ENCODE measurements around the gene HERPUD2. TPM values are rescaled to one million over a fixed set of nuclear protein-coding genes. Genes with fewer than 3 reads are reported as not detected.

HERPUD2 gene
- total and polyA plus RNA-seq, 2 of the 4 experiments (the other 2 are of a cell fraction) = 22.2 to 27.2 TPM

- H3K9me1 ChIP-seq (ENCODE audit: insufficient read depth, low read length) = no peaks in the 10 kb centered on the region
- H3K27me3 ChIP-seq (ENCODE audit: control insufficient read depth, insufficient read depth, low read length) = no peaks in the 10 kb centered on the region; the same call in 1 of the 2 replicates
- ChIA-PET CTCF (interaction anchor here (0.9 kb wide), 1 partner anchor 47 kb away, joined by 4 read pairs; no protein-coding TSS in a partner anchor), POLR2A (ENCODE audit: unreplicated experiment) (no interaction called here)
- H4K91ac ChIP-seq (ENCODE audit: insufficient read depth, low read depth, low read length) = no peak overlapping the region
- 0 out of 2 replicates have a peak, but pooled peaks cover 2% of the 10 kb centered on the region for H3K9me3 ChIP-seq (ENCODE audit: control insufficient read depth, insufficient read depth, low read length)
- no TSS peak for BruUV-seq (replicated peaks)
- H2BK15ac ChIP-seq (ENCODE audit: low read depth, low read length) = no peak overlapping the region
- H3K4me3 ChIP-seq (ENCODE audit: insufficient read depth, low read depth, low read length) = no peak overlapping the region
- DNase-seq (no peak), ATAC-seq (ENCODE audit: low read depth) (no peak; the same call in 1 of the 2 replicates)
- H3K4me1 ChIP-seq (ENCODE audit: control insufficient read depth, insufficient read depth, low read length) = peaks cover 2% of the 10 kb centered on the region; the same call in 1 of the 2 replicates
- H4K8ac ChIP-seq (ENCODE audit: low read depth in 2 of 2, low read length in 2 of 2) = no peak overlapping the region
- no peak for TF ChIP-seq BHLHE40 (IDR thresholded peaks at IDR 0.05; ENCODE audit: low read depth, low read length)
- no peak for TF ChIP-seq USF2 (IDR thresholded peaks at IDR 0.05; ENCODE audit: low read depth, low read length)
- TF ChIP-seq CEBPB (IDR thresholded peaks at IDR 0.05; ENCODE audit: low read depth, low read length) = no peak
- no peak for TF ChIP-seq ELK1 (IDR thresholded peaks at IDR 0.05; ENCODE audit: borderline replicate concordance, low read depth, low read length)
- no peak for TF ChIP-seq MAZ (IDR thresholded peaks at IDR 0.05; ENCODE audit: borderline replicate concordance, low read depth, low read length)
- TF ChIP-seq RCOR1 (IDR thresholded peaks at IDR 0.05; ENCODE audit: insufficient replicate concordance, low read length) = no peak
- no peak for TF ChIP-seq MXI1 (IDR thresholded peaks at IDR 0.05; ENCODE audit: borderline replicate concordance, low read depth, low read length)
- TF ChIP-seq NFE2L2 (IDR thresholded peaks at IDR 0.05; ENCODE audit: low read depth, low read length) = no peak
- TF ChIP-seq FOS (IDR thresholded peaks at IDR 0.05; ENCODE audit: low read depth, low read length) = no peak
- no peak for TF ChIP-seq RFX5 (IDR thresholded peaks at IDR 0.05; ENCODE audit: low read depth, low read length)
- TF ChIP-seq CHD1 (IDR thresholded peaks at IDR 0.05; ENCODE audit: low read depth, low read length) = no peak
- no peak for TF ChIP-seq CTCF (conservative IDR thresholded peaks at IDR 0.05; ENCODE audit: low read depth, low read length)
- TF ChIP-seq POLR2A (IDR thresholded peaks at IDR 0.05; ENCODE audit: low read depth, low read length) = no peak
- TF ChIP-seq MAFK (IDR thresholded peaks at IDR 0.05; ENCODE audit: low read depth, low read length) = no peak
- no peak for TF ChIP-seq SMC3 (IDR thresholded peaks at IDR 0.05; ENCODE audit: low read depth, low read length)
- no peak for TF ChIP-seq RAD21 (IDR thresholded peaks at IDR 0.05; ENCODE audit: low read length)
- H3K4ac ChIP-seq (ENCODE audit: low read depth, low read length) = no peak overlapping the region; the same call in 1 of the 2 replicates
- H3K14ac ChIP-seq (replicated peaks; ENCODE audit: low read depth, low read length) = no peak overlapping the region
- 20% methylated on average over 2 of the region's 2 CpGs; no CpG with 5 or more reads in 1 of the 2 experiments for WGBS, 2 experiments (ENCODE audit: extremely low coverage in 2 of 2, insufficient read length in 1 of 2)
- intact Hi-C loops (cut with micrococcal nuclease) = no loop called here
- no peaks in the 10 kb centered on the region for H3K36me3 ChIP-seq (ENCODE audit: control insufficient read depth, insufficient read depth, low read length)
- no peak overlapping the region for H3K23ac ChIP-seq (ENCODE audit: low read depth, low read length)
- no peak overlapping the region for H3K56ac ChIP-seq (ENCODE audit: extremely low read depth, insufficient read depth, low read length)
- H2BK5ac ChIP-seq (ENCODE audit: low read depth, low read length, poor library complexity, severe bottlenecking) = no peak overlapping the region
- no peak overlapping the region for H3K18ac ChIP-seq (ENCODE audit: low read depth, low read length)
- dilution Hi-C loops (cut with HindIII; ENCODE audit: low sequenced_read_pairs, unreplicated experiment) = no loop called here
- no peak overlapping the region for H2AFZ ChIP-seq (replicated peaks; ENCODE audit: low read length, poor library complexity)
- H4K5ac ChIP-seq (ENCODE audit: low read depth, low read length) = no peak overlapping the region
- in situ Hi-C loops (cut with MboI; ENCODE audit: low sequenced_read_pairs) = no loop called here
- H3K9ac ChIP-seq (ENCODE audit: low read depth, low read length) = no peak overlapping the region
- no peak overlapping the region for H2BK20ac ChIP-seq (ENCODE audit: low read depth, low read length)
- H3K4me2 ChIP-seq (ENCODE audit: low read depth, low read length) = no peak overlapping the region
- H2BK120ac ChIP-seq (ENCODE audit: low read depth, low read length) = no peak overlapping the region; the same call in 1 of the 2 replicates
- no peaks in the 10 kb centered on the region for H4K20me1 ChIP-seq (ENCODE audit: insufficient read depth, low read length)
- no peak overlapping the region for H2AK5ac ChIP-seq (ENCODE audit: low read depth, low read length)
- H3K79me1 ChIP-seq (ENCODE audit: low read depth in 1 of 2, low read length in 2 of 2) = no peaks in the 10 kb centered on the region
- H2AK9ac ChIP-seq (replicated peaks; ENCODE audit: low read depth, low read length, poor library complexity) = no peak overlapping the region
- H3K27ac ChIP-seq (ENCODE audit: insufficient read depth, low read length) = no peak overlapping the region
These were observed 109.9 kb downstream of the HERPUD2 start for GRCh38 chr7:35584990-35585389.
